BLaER1 treated with 17β-estradiol and CSF1 and Interleukin-3, amounts not matched to agents 10 nM and 100 nM (cell line): Measurements from ENCODE around the gene SERPINB6.
A peak's percentile ranks its signal among the peaks of the same experiment; 100 is the strongest.
"Not testable (repeated sequence)": the region's sequence is repeated elsewhere in the genome, so short reads cannot be mapped to it uniquely, and the experiment has no call there.

Experiments
- H3K27ac ChIP-seq, 11 experiments: shearing (Covaris generic); formaldehyde crosslinking; 2 replicates each; pipeline ENCODE4 v1.8.1; 2022
- H3K27me3 ChIP-seq, 11 experiments: shearing (Covaris generic); formaldehyde crosslinking; 2 replicates each; pipeline ENCODE4 v1.8.1; 2022
- H3K36me3 ChIP-seq, 11 experiments: shearing (Covaris generic); formaldehyde crosslinking; 2 replicates each; pipeline ENCODE4 v1.8.1; 2022
- H3K4me1 ChIP-seq, 10 experiments: shearing (Covaris generic); formaldehyde crosslinking; 2 replicates each; pipeline ENCODE4 v1.8.1; 2022
- H3K4me2 ChIP-seq, 11 experiments: shearing (Covaris generic); formaldehyde crosslinking; 2 replicates each; pipeline ENCODE4 v1.8.1; 2022
- H3K4me3 ChIP-seq, 10 experiments: shearing (Covaris generic); formaldehyde crosslinking; 2 replicates each; pipeline ENCODE4 v1.8.1; 2022
- H3K9ac ChIP-seq, 11 experiments: shearing (Covaris generic); formaldehyde crosslinking; 2 replicates each; pipeline ENCODE4 v1.8.1; 2022
- H3K9me3 ChIP-seq, 11 experiments: shearing (Covaris generic); formaldehyde crosslinking; replicated peaks in 1 of 11; 2 replicates each; pipeline ENCODE4 v1.8.1; 2022
- H4K20me1 ChIP-seq, 11 experiments: shearing (Covaris generic); formaldehyde crosslinking; 2 replicates each; pipeline ENCODE4 v1.8.1; 2022
- Cebpa-rat ChIP-seq, 11 experiments: shearing (Covaris generic); IDR thresholded peaks; 2 replicates each; pipeline ENCODE4 v1.8.1; 2022

The SERPINB6 gene

GRCh38 chr6:2914318-2914660, 57.1 kb downstream of the SERPINB6 start:
- Histone ChIP-seq H4K20me1 (no peaks in the 10 kb centered on the region), H3K9me3 (no peaks in the 10 kb centered on the region), H3K9ac (no peak overlapping the region), H3K4me1 (peaks cover 0 to 41% (median 21%) of the 10 kb centered on the region in 10 experiments; a peak in 14 of 20 replicates), H3K4me3 (no peak overlapping the region), H3K4me2 (no peak overlapping the region), H3K36me3 (no peaks in the 10 kb centered on the region), H3K27ac (no peak overlapping the region), H3K27me3 (no peaks in the 10 kb centered on the region)
- no peak for TF ChIP-seq Cebpa-rat (IDR thresholded peaks at IDR 0.05)

GRCh38 chr6:2913621-2914317, 57.6 kb downstream of the SERPINB6 start:
- no peaks in the 10 kb centered on the region for H3K27me3 ChIP-seq
- no peak overlapping the region for H3K4me2 ChIP-seq
- H3K9me3 ChIP-seq, result no peaks in the 10 kb centered on the region
- H3K4me3 ChIP-seq, result no peak overlapping the region
- H3K36me3 ChIP-seq, result no peaks in the 10 kb centered on the region
- H3K4me1 ChIP-seq, result peaks cover 0 to 36% (median 17%) of the 10 kb centered on the region in 10 experiments; a peak in 14 of 20 replicates
- no peak overlapping the region for H3K9ac ChIP-seq
- H4K20me1 ChIP-seq, result no peaks in the 10 kb centered on the region
- TF ChIP-seq Cebpa-rat (IDR thresholded peaks at IDR 0.05), result no peak
- no peak overlapping the region for H3K27ac ChIP-seq

GRCh38 chr6:2911171-2911570, 60.2 kb downstream of the SERPINB6 start:
- TF ChIP-seq Cebpa-rat (IDR thresholded peaks at IDR 0.05), result no peak
- H3K4me3 ChIP-seq, result no peak overlapping the region
- H3K36me3 ChIP-seq, result no peaks in the 10 kb centered on the region
- H3K9me3 ChIP-seq, result no peaks in the 10 kb centered on the region
- H4K20me1 ChIP-seq, result no peaks in the 10 kb centered on the region
- H3K9ac ChIP-seq, result no peak overlapping the region
- H3K27ac ChIP-seq, result no peak overlapping the region
- H3K27me3 ChIP-seq, result 0 out of 22 replicates have a peak, but pooled peaks cover 0 to under 1% (median 0%) of the 10 kb centered on the region in 11 experiments
- peak overlapping the region in 3 of 11 experiments; percentile 23 to 47 (median 32); a peak in 5 of 22 replicates for H3K4me2 ChIP-seq
- peaks cover 0 to 21% (median 14%) of the 10 kb centered on the region in 10 experiments; a peak in 11 of 20 replicates for H3K4me1 ChIP-seq

GRCh38 chr6:2909718-2910117, 61.6 kb downstream of the SERPINB6 start:
- no peaks in the 10 kb centered on the region for H3K36me3 ChIP-seq
- H3K27ac ChIP-seq, result no peak overlapping the region
- peaks cover 0 to 21% (median 14%) of the 10 kb centered on the region in 10 experiments; a peak in 11 of 20 replicates for H3K4me1 ChIP-seq
- no peak overlapping the region for H3K4me3 ChIP-seq
- H3K4me2 ChIP-seq, result peak overlapping the region in 4 of 11 experiments; percentile 10 to 47 (median 38); a peak in 6 of 22 replicates
- H3K27me3 ChIP-seq, result peaks cover 0 to 15% (median 8%) of the 10 kb centered on the region in 11 experiments; a peak in 15 of 22 replicates
- no peaks in the 10 kb centered on the region for H3K9me3 ChIP-seq
- H3K9ac ChIP-seq, result no peak overlapping the region
- TF ChIP-seq Cebpa-rat (IDR thresholded peaks at IDR 0.05), result no peak
- H4K20me1 ChIP-seq, result no peaks in the 10 kb centered on the region

- H3K9ac ChIP-seq, H3K4me2 ChIP-seq, H3K4me3 ChIP-seq, H3K9me3 ChIP-seq, H3K27ac ChIP-seq, H3K36me3 ChIP-seq, H4K20me1 ChIP-seq: not testable (repeated sequence)
- peaks cover 0 to 21% (median 14%) of the 10 kb centered on the region in 10 experiments; a peak in 11 of 20 replicates for H3K4me1 ChIP-seq
- H3K27me3 ChIP-seq, result peaks cover 0 to 21% (median 14%) of the 10 kb centered on the region in 11 experiments; a peak in 18 of 22 replicates
Observed at GRCh38 chr6:2909051-2909606, 62.2 kb downstream of the SERPINB6 start.

DNA sequence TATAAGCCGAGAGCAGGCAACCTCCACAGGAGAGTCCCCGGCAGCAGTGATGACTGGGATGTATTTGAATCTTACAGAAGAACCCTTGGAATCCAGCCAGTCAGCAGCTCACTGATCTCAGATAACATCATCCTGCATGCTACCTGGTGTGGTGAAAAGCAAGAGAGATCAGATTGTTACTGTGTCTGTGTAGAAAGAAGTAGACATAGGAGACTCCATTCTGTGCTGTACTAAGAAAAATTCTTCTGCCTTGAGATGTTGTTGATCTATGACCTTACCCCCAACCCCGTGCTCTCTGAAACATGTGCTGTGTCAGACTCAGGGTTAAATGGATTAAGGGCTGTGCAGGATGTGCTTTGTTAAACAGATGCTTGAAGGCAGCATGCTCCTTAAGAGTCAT, 62.9 kb downstream of the SERPINB6 start:
- Histone ChIP-seq H3K4me1 (peaks cover 0 to 21% (median 14%) of the 10 kb centered on the region in 10 experiments; a peak in 11 of 20 replicates), H3K27me3 (peaks cover under 1 to 27% (median 20%) of the 10 kb centered on the region in 11 experiments; a peak in 20 of 22 replicates)
- not testable (repeated sequence) for H3K4me2 ChIP-seq, H3K27ac ChIP-seq, H3K9ac ChIP-seq, H4K20me1 ChIP-seq, H3K9me3 ChIP-seq, H3K36me3 ChIP-seq, H3K4me3 ChIP-seq

GRCh38 chr6:2903411-2904185, 67.8 kb downstream of the SERPINB6 start:
- H3K27me3 ChIP-seq, result peaks cover 19 to 65% (median 57%) of the 10 kb centered on the region in 11 experiments
- peak overlapping the region; percentile 74 to 96 (median 88) for H3K4me2 ChIP-seq
- H3K9me3 ChIP-seq, result not testable (repeated sequence)
- H3K9ac ChIP-seq, result peak overlapping the region in 8 of 11 experiments; percentile 49 to 84 (median 74); a peak in 11 of 22 replicates
- H4K20me1 ChIP-seq, result peaks cover 0 to 30% (median 0%) of the 10 kb centered on the region in 11 experiments; a peak in 8 of 22 replicates
- H3K36me3 ChIP-seq, result peaks cover 0 to 22% (median 0%) of the 10 kb centered on the region in 11 experiments; a peak in 10 of 22 replicates
- peak overlapping the region; percentile 56 to 79 (median 66) for H3K4me3 ChIP-seq
- peak overlapping the region in 1 of 11 experiments; percentile 65; a peak in 2 of 22 replicates for H3K27ac ChIP-seq
- peaks cover 14 to 40% (median 21%) of the 10 kb centered on the region in 10 experiments for H3K4me1 ChIP-seq

DNA sequence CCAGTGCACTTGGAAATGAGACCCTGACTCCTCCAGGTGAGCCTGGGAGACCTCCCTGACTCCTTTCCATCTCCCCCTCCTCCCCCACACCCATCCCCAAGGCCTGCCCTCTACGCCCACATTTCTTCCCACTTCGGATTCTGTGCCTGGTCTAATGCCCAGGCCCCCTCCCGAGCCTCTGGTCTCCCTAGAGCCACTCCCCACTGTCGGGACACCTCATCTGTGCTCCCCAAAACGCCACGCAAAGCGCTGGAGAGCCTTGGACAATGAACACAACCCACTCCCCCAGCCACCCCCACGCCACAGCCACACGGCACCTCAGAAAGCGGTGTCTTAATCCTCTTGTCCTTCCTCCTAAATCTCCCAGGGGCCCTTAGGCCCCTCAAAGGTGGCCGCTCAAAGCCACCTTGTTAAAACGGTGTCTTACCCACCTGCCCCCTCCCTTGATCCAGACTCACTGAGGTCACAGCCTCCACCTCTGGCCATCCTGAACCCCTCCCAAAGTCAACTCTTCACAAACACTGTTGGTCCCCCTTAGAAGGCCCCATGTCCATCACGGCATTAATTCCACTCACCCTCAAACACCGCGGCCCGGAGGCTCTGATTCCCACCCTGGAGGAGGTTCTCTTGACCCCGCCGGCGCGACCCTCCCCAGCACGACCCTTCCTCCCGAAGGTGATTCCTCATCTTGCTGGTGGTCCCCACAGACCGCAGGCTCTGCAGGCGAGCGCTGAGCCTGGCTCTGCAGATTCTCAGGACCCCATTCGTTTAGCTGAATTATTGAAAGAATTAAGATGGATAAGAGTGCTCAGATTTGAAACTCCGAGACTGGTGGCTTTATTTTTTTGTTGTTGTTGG, 69.5 kb downstream of the SERPINB6 start:
- Histone ChIP-seq H4K20me1 (peaks cover 0 to 32% (median 0%) of the 10 kb centered on the region in 11 experiments; a peak in 8 of 22 replicates), H3K27ac (peak overlapping the region in 2 of 11 experiments; percentile 61 to 65; a peak in 4 of 22 replicates), H3K9ac (peak overlapping the region in 7 of 11 experiments; percentile 66 to 84 (median 76); a peak in 13 of 22 replicates), H3K27me3 (peaks cover 19 to 65% (median 57%) of the 10 kb centered on the region in 11 experiments), H3K36me3 (peaks cover 0 to 35% (median 0%) of the 10 kb centered on the region in 11 experiments; a peak in 10 of 22 replicates), H3K4me2 (peak overlapping the region; percentile 74 to 96 (median 88)), H3K4me1 (peaks cover 15 to 54% (median 23%) of the 10 kb centered on the region in 10 experiments), H3K4me3 (peak overlapping the region in 9 of 10 experiments; percentile 63 to 79 (median 66); a peak in 17 of 20 replicates)
- H3K9me3 ChIP-seq, result not testable (repeated sequence)
